IPS-18a (cell line): Measurements from ENCODE around the gene RAB11FIP2.

Experiments used
- H3K27ac ChIP-seq: one replicate; pipeline ENCODE4 v1.5.1; 2013; ENCODE audit warnings: low read length
- H3K27me3 ChIP-seq: one replicate; pipeline ENCODE4 v1.6.1; 2013; ENCODE audit warnings: mild to moderate bottlenecking, low read length; ENCODE audit not compliant: control insufficient read depth, insufficient read depth
- H3K36me3 ChIP-seq: one replicate; pipeline ENCODE4 v1.6.1; 2013; ENCODE audit warnings: low read depth, low read length; ENCODE audit not compliant: control insufficient read depth
- H3K4me1 ChIP-seq: one replicate; pipeline ENCODE4 v1.6.1; 2013; ENCODE audit warnings: low read depth, low read length; ENCODE audit not compliant: control insufficient read depth
- H3K4me3 ChIP-seq: one replicate; pipeline ENCODE4 v1.5.1; 2013; ENCODE audit warnings: low read length
- H3K9ac ChIP-seq: one replicate; pipeline ENCODE4 v1.6.1; 2013; ENCODE audit warnings: mild to moderate bottlenecking, low read length, moderate library complexity
- H3K9me3 ChIP-seq: one replicate; pipeline ENCODE4 v1.6.1; 2013; ENCODE audit warnings: low read depth, low read length; ENCODE audit not compliant: control insufficient read depth

RAB11FIP2 gene

DNA sequence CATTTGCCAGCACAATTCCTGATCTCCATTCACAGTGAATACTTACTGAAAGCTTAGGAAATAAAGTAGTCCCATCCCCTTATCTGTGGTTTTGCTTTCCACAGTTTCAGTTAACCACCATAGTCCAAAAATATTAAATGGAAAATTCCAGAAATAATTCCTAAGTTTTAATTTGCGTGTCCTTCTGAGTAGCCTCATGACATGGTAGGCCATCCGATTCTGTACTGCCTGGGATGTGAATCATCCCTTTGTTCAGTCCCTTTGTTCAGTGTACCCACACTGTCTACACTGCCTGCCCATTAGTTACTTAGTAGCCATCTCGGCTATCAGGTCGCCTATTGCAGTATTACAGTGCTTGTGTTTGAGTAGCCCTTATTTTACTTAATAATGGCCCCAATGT is 14.2 kb downstream of the RAB11FIP2 start:
- H3K4me1 ChIP-seq, result peaks cover 10% of the 10 kb centered on the region
- H3K27ac ChIP-seq, result no peak overlapping the region
- H3K27me3 ChIP-seq, result no peaks in the 10 kb centered on the region
- peaks cover 7% of the 10 kb centered on the region for H3K36me3 ChIP-seq
- H3K9me3 ChIP-seq, result no peaks in the 10 kb centered on the region
- H3K9ac ChIP-seq, result no peak overlapping the region
- no peak overlapping the region for H3K4me3 ChIP-seq

DNA sequence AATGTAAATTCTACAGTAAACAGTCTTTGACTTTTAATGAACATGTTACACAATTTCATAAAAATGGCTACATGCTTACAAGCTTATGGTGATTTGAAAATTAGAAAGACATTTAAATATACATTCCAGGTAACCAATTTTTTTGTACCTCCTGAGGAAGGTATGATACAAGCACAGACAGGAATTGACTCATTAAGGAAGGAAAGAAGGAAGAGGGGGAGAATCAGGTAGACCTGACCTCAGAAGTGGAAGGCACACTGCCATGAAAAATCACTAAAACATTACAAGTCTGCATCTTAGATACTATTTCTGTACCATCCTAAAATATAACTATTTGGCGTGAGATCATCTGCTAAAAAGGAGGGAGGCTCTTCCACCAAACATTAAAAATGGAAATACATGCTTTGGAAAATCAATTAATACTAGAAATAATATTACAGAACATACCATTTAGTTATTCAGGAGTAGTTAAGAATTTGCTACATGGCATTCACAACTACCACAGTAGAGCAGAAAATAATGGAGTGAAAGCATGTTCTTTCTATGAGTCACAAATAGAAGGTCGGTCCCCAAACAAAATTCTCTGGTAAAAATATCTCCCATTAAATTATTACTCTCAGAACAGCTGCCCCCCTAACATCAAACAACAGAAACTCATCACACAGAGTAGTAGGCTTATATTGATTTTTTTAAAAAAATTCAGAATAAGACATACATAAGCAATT is 15.2 kb downstream of the RAB11FIP2 start:
- Histone ChIP-seq H3K27ac (no peak overlapping the region), H3K9ac (no peak overlapping the region), H3K4me3 (no peak overlapping the region), H3K9me3 (no peaks in the 10 kb centered on the region), H3K27me3 (no peaks in the 10 kb centered on the region), H3K36me3 (peaks cover 7% of the 10 kb centered on the region), H3K4me1 (peaks cover 10% of the 10 kb centered on the region)

DNA sequence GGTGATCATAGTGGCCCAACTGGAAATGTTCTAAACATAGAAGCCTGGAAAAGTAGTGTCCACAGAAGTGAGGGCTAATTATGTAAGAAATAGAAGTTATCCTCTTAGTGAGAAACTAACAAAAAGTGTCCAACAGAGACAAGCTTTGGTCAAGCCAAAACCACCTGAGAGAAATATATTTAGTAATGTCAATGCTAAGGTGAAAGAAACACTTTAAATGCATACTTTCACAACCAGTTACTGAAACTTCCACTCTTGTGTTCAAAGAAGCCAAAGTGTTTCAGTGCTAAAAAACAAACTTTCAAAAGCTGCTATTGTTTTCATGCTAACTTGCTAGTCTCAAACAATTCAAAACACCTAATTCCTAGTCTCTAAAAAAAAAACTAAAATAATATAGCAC is 18.1 kb downstream of the RAB11FIP2 start:
- Histone ChIP-seq H3K27me3 (no peaks in the 10 kb centered on the region), H3K9me3 (no peaks in the 10 kb centered on the region), H3K4me1 (peaks cover 10% of the 10 kb centered on the region), H3K36me3 (no peaks in the 10 kb centered on the region), H3K4me3 (no peak overlapping the region), H3K27ac (no peak overlapping the region), H3K9ac (no peak overlapping the region)

DNA sequence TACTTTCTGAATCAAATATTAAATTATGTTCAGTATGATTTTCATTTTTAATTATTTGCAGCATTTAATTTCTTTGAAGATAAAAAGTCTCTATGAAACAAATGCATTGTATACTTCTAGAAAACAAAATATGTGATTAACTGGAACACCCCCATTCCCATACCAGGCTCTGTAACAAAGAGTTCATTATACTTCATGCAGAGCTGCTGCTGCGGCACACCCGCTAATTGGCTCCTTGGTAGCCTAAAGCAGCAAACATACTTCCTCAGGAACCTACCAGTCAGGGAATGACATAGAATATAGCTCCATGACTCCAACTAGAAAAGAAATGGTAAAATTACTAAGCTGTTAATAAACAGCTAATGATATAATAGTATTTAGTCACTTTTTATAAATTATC is 19.3 kb downstream of the RAB11FIP2 start:
- H3K36me3 ChIP-seq, result no peaks in the 10 kb centered on the region
- H3K4me1 ChIP-seq, result peaks cover 10% of the 10 kb centered on the region
- H3K27ac ChIP-seq, result no peak overlapping the region
- no peak overlapping the region for H3K9ac ChIP-seq
- no peaks in the 10 kb centered on the region for H3K9me3 ChIP-seq
- no peak overlapping the region for H3K4me3 ChIP-seq
- H3K27me3 ChIP-seq, result no peaks in the 10 kb centered on the region

DNA sequence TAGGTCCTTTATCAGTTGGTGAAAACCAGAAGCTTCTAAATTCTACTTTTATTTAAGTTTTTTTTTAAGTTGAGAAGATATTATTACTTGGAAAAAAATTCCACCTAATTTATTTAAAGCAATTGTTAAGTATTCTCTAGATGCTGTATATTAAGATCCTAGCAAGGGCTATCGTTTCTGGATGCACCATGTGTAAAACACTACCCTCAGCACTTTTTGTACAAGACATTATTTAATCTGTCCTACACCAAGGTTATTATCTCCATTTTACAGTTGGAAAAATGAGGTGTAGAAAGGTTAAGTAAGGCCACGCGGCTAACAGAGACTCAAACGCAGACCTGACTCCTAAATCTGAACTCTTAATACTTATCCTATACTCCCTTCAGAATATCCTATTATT is 19.8 kb downstream of the RAB11FIP2 start:
- Histone ChIP-seq H3K4me1 (peaks cover 10% of the 10 kb centered on the region), H3K4me3 (no peak overlapping the region), H3K36me3 (no peaks in the 10 kb centered on the region), H3K27ac (no peak overlapping the region), H3K9ac (no peak overlapping the region), H3K9me3 (no peaks in the 10 kb centered on the region), H3K27me3 (no peaks in the 10 kb centered on the region)

DNA sequence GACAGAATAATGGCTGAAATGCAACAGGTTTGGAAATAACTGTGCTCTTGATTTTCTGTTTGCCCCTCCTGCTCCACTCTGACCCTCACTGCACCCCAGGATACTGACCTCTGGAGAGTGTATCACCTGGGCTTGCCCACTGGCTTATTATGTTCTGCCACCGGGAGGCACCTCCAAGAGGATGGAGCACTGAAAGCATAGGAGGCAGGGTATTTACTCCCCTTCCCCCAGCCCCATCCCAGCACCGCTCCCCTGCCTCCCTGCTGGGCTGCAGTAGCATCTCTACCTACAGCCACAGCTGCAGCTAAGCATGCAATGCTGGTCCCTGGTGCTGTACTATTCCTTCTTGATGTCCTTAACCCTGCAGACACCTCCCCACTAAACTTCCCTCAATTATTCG is 26.4 kb downstream of the RAB11FIP2 start:
- H3K9me3 ChIP-seq, result no peaks in the 10 kb centered on the region
- H3K27ac ChIP-seq, result no peak overlapping the region
- no peak overlapping the region for H3K4me3 ChIP-seq
- no peak overlapping the region for H3K9ac ChIP-seq
- no peaks in the 10 kb centered on the region for H3K27me3 ChIP-seq
- no peaks in the 10 kb centered on the region for H3K36me3 ChIP-seq
- H3K4me1 ChIP-seq, result peaks cover 35% of the 10 kb centered on the region

DNA sequence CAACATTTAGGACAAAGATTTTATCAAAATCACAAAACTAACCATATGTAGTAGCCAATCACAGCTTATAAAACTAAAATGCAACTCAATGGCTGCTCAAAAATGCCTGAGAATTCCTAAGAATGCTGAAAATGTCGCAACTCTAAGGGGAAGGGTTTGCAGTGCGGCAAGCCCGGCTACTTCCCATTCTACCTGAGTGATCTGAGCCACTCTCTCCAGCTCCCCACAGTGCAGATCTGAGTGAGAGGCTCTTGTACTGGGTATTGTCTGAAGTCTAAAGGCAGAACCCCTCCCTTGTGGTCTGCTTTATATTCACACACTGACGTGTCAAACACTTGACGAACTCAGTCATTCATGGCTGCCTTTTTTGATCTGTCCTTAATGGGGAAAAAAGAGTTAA is 28.9 kb downstream of the RAB11FIP2 start:
- Histone ChIP-seq H3K4me3 (no peak overlapping the region), H3K27ac (no peak overlapping the region), H3K27me3 (no peaks in the 10 kb centered on the region), H3K9me3 (no peaks in the 10 kb centered on the region), H3K4me1 (peaks cover 51% of the 10 kb centered on the region), H3K36me3 (no peaks in the 10 kb centered on the region), H3K9ac (no peak overlapping the region)

DNA sequence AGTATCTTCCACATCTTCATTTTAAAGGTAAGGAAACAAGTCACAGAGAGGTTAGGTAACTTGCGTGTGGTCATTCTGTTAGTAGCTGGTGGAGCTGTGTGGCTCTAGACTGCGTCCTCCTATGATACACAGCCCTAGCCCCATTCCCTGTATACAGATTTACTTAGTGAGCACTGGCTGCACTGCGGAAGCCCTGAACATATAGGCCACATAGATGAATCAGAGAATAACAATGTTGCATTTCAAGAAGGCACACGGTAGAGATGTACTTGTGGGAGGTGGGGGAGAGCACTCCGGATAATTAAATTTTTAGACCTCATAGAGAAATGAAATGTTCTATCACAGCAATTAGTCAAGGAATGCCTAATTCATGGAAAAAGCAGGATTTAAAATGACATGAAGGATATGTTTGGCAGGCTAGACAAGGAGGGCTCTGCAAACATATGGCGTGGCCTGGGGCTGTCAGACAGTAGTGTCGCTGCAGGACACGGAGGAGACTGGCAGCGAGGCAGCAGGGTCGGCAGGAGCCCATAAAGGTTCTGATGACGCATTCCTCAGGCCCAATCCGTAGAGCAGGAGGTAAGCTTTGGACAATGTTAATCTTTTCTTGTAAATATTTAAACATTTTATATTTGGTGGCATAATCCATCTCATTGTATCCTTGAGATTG is 29.5 kb downstream of the RAB11FIP2 start:
- H3K9me3 ChIP-seq, result no peaks in the 10 kb centered on the region
- H3K27me3 ChIP-seq, result no peaks in the 10 kb centered on the region

DNA sequence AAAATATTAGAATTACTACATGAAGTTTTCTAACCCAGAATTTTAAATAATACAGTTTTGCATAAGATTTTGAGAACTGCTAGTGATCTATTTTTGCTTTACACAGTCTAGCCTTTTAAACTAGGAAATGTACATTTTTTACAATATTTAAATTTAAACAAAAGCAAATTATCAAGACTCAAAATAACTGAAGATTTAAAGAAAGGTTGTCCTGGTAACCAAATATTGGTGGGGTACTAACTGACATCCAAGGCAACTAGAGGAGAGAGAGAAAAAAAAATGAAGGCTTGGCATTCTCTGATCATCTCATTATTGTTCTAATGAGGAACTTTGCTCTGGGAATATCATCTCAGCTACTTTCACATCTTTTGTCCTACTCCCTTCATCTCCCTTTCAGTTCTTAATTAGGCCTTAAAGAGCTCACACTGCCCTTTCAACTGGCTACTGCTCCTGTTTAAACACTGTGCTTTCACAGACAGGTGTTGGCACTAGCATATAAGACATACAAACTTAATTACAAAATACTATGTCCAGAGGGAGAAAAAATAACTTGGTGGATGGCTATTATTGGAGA is 33.7 kb downstream of the RAB11FIP2 start:
- peaks cover 31% of the 10 kb centered on the region for H3K4me1 ChIP-seq
- no peaks in the 10 kb centered on the region for H3K36me3 ChIP-seq
- no peaks in the 10 kb centered on the region for H3K27me3 ChIP-seq
- no peaks in the 10 kb centered on the region for H3K9me3 ChIP-seq
- no peak overlapping the region for H3K9ac ChIP-seq
- no peak overlapping the region for H3K27ac ChIP-seq
- H3K4me3 ChIP-seq, result no peak overlapping the region

More for the DNA sequence above, 29.5 kb downstream of the RAB11FIP2 start:
- no peak overlapping the region for H3K27ac ChIP-seq
- H3K4me3 ChIP-seq, result no peak overlapping the region
- H3K9ac ChIP-seq, result no peak overlapping the region
- no peaks in the 10 kb centered on the region for H3K36me3 ChIP-seq
- H3K4me1 ChIP-seq, result peaks cover 51% of the 10 kb centered on the region

DNA sequence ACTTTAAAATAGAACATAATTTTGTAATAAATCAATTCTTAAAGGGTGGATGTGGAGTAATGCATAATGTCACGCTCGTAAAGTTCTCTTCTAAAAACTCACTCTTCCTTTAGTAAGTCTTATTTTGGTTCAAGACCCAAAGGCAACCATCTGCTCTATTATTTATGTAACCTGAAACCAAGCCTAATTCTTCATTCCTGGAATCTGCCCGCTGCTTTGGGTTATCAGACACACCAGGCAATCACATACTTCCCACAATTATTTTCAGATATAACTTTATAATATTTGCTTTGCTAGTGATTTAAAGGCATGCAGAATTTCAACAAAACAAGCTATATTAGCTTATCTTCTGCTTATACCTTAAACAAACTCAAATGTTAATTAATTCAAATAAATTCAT is 39.0 kb downstream of the RAB11FIP2 start:
- no peak overlapping the region for H3K4me3 ChIP-seq
- H3K9ac ChIP-seq, result no peak overlapping the region
- H3K9me3 ChIP-seq, result no peaks in the 10 kb centered on the region
- H3K27ac ChIP-seq, result no peak overlapping the region
- H3K4me1 ChIP-seq, result no peaks in the 10 kb centered on the region
- peaks cover 7% of the 10 kb centered on the region for H3K36me3 ChIP-seq
- H3K27me3 ChIP-seq, result no peaks in the 10 kb centered on the region

DNA sequence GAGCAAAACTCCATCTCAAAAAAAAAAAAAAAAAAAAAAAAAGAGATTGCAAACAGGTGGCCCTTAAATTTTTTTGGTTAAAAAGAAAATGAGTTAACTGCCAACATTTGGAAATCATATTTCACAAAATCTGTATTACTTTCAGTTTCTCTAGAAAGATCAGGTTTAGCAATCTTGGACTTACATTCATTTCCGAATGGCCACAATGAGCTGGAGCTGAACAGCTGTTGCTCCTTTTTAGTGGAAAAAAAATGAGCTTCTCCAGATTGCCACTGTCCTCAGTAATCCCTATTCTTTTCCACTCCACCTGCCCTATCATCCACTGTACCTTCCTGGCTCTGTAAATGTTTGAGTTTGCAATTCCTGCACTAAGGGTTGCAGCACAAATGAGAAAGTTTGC is 43.6 kb downstream of the RAB11FIP2 start:
- Histone ChIP-seq H3K9me3 (no peaks in the 10 kb centered on the region), H3K27me3 (no peaks in the 10 kb centered on the region), H3K4me3 (no peak overlapping the region), H3K4me1 (no peaks in the 10 kb centered on the region), H3K36me3 (peaks cover 7% of the 10 kb centered on the region), H3K27ac (no peak overlapping the region), H3K9ac (no peak overlapping the region)

DNA sequence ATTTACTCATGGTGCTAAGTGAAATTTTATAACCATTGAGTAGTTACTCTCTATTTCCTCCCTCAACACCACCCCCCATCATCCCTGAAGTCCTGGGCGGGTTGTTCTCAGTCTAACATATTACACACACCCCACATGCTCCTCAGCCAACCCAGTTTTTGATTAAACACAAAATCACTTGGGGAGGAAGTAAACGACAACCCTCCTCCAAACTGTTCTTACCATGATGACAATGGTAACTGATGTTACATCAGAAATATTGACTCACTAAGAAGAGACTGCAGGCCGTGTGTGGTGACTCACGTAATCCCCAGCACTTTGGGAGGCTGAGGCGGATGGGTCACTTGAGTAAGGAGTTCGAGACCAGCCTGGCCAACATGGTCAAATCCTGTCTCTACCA is 44.2 kb downstream of the RAB11FIP2 start:
- Histone ChIP-seq H3K9ac (no peak overlapping the region), H3K9me3 (no peaks in the 10 kb centered on the region), H3K36me3 (peaks cover 7% of the 10 kb centered on the region), H3K4me3 (no peak overlapping the region), H3K4me1 (no peaks in the 10 kb centered on the region), H3K27me3 (no peaks in the 10 kb centered on the region), H3K27ac (no peak overlapping the region)
